ENCODE results near the gene MARCOL.

DNA sequence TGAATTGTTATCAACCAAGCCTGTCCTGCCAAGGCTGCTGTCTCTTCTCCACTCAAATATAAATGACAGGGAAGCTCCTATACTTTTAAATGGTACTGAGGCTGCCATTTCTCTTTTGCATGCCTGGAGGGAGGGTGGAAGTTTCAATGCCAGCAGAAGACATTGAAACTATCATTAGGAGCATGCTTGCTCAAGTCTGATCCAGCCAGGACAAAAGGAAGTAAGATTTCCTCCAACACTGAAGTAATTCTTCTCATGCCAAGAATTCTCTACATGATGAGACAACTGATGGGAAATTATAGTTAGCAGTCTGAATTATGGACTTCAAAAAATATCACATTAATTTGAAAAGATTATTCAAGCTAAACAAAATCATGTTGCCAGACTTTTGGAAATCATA, 30.1 kb upstream of the MARCOL start:
- TF ChIP-seq SP1 (IDR thresholded peaks at IDR 0.05): no peak
- TF ChIP-seq FOXM1 (IDR thresholded peaks at IDR 0.05; ENCODE audit: borderline replicate concordance): no peak
- TF ChIP-seq CTBP1 (IDR thresholded peaks at IDR 0.05; ENCODE audit: borderline replicate concordance): no peak
- no peak for TF ChIP-seq NFRKB (IDR thresholded peaks at IDR 0.05)
- TF ChIP-seq FOXA1 (IDR thresholded peaks at IDR 0.05): no peak
- TF ChIP-seq SUZ12 (IDR thresholded peaks at IDR 0.05): no peak
- no peak for TF ChIP-seq TARDBP (IDR thresholded peaks at IDR 0.05)
- no peak for TF ChIP-seq ARNT (IDR thresholded peaks at IDR 0.05)
- no peak for TF ChIP-seq LEF1 (IDR thresholded peaks at IDR 0.05; ENCODE audit: borderline replicate concordance)
- TF ChIP-seq ELF4 (IDR thresholded peaks at IDR 0.05): no peak
- TF ChIP-seq BHLHE40 (IDR thresholded peaks at IDR 0.05; ENCODE audit: borderline replicate concordance): no peak
- no peak for TF ChIP-seq HDGF (IDR thresholded peaks at IDR 0.05; ENCODE audit: borderline replicate concordance)
- no peak for TF ChIP-seq FOXK2 (IDR thresholded peaks at IDR 0.05)
- no peak for TF ChIP-seq L3MBTL2 (conservative IDR thresholded peaks at IDR 0.05)
